Measurements from ENCODE around the gene A2M.

DNA sequence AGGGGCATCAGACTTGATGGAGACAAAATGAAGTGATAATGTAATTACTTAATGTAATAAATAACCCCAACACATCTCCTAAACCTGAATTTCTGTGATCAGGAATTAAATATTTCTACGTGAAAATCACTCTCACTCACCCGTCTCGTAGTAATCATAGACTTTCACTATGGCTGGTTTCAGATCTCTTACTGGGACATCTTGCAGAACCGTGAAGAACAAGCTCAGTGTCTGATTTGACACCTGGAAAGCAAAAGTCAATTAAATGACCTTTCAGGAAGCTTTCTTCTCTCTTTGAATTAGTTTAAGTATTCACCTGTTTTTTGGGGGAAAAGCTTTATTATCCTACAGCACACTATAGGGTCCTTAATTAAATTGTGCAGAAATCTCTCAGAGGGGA, 47.1 kb downstream of the A2M start:
- no peak for TF ChIP-seq SP1 (IDR thresholded peaks at IDR 0.05)
- TF ChIP-seq BHLHE40 (IDR thresholded peaks at IDR 0.05; ENCODE audit: borderline replicate concordance), result no peak
- TF ChIP-seq HDGF (IDR thresholded peaks at IDR 0.05; ENCODE audit: borderline replicate concordance), result no peak
- TF ChIP-seq NFRKB (IDR thresholded peaks at IDR 0.05), result no peak
- TF ChIP-seq FOXM1 (IDR thresholded peaks at IDR 0.05; ENCODE audit: borderline replicate concordance), result no peak

Measured in HEK293T (cell line).